H1 (cell line): ENCODE measurements around the gene CUL9. TPM values are rescaled to one million over a fixed set of nuclear protein-coding genes. Genes with fewer than 3 reads are reported as not detected.

ENCODE experiments used
- CTCF ChIA-PET: fragments of 300-600 bp; sonication (Branson Sonifier 250); formaldehyde crosslinking; loops from one replicate; lab custom pipeline; 2021; ENCODE audit not compliant: partially characterized antibody; lab: Charles Lee
- POLR2A ChIA-PET: fragments of 300-600 bp; sonication (Branson Sonifier 250); formaldehyde crosslinking; loops from one replicate; lab custom pipeline; 2021; ENCODE audit warnings: inconsistent platforms; ENCODE audit not compliant: partially characterized antibody; lab: Charles Lee
- DNase-seq, 2 experiments: peaks; one replicate each; pipeline versions ENCODE4 v3.0.0 to v3.0.0-alpha.2; 2010 to 2022; ENCODE audit warnings: low spot score in 2 of 2, low read depth in 1 of 2, mixed read lengths in 1 of 2
- FAIRE-seq: peaks from 2 replicates; lab custom pipeline; 2011; peaks lifted over from hg19 to GRCh38; lab: Jason Lieb, UNC
- H2AFZ ChIP-seq: 2 replicates; pipeline ENCODE4 v1.8.1; 2012; ENCODE audit warnings: low read length, inconsistent platforms
- H2AK5ac ChIP-seq: 2 replicates; pipeline ENCODE4 v1.6.1; 2013; ENCODE audit warnings: low read depth, low read length
- H2BK120ac ChIP-seq: replicated peaks from 2 replicates; pipeline ENCODE3; 2013; ENCODE audit warnings: low read depth, low read length, inconsistent platforms
- H2BK12ac ChIP-seq: 2 replicates; pipeline ENCODE4 v1.6.1; 2013; ENCODE audit warnings: low read depth, low read length
- H2BK15ac ChIP-seq: 2 replicates; pipeline ENCODE4 v1.6.1; 2013; ENCODE audit warnings: low read length
- H2BK20ac ChIP-seq: 2 replicates; pipeline ENCODE4 v1.6.1; 2013; ENCODE audit warnings: low read length
- H2BK5ac ChIP-seq: 2 replicates; pipeline ENCODE4 v1.6.1; 2013; ENCODE audit warnings: low read depth, low read length
- H3K14ac ChIP-seq: 2 replicates; pipeline ENCODE4 v1.6.1; 2013; ENCODE audit warnings: inconsistent platforms; ENCODE audit not compliant: insufficient read length
- H3K18ac ChIP-seq: 2 replicates; pipeline ENCODE4 v1.6.1; 2013; ENCODE audit warnings: low read length; ENCODE audit errors: extremely low read depth
- H3K23ac ChIP-seq: 2 replicates; pipeline ENCODE4 v1.6.1; 2013; ENCODE audit warnings: inconsistent platforms; ENCODE audit not compliant: insufficient read length
- H3K23me2 ChIP-seq: 2 replicates; pipeline ENCODE4 v1.6.1; 2013; ENCODE audit warnings: low read depth, low read length
- H3K27ac ChIP-seq: 2 replicates; pipeline ENCODE4 v1.6.1; 2011; ENCODE audit warnings: low read depth, low read length, inconsistent platforms
- H3K27me3 ChIP-seq, 4 experiments: replicated peaks in 1 of 4; 1 replicate in 1 of 4; 2 replicates in 3 of 4; pipeline versions ENCODE4 v1.6.1 to v1.8.1; 2011 to 2013; ENCODE audit warnings: low read length in 3 of 4, mild to moderate bottlenecking in 3 of 4, inconsistent platforms in 2 of 4, mixed read lengths in 2 of 4, moderate library complexity in 1 of 4; ENCODE audit not compliant: control insufficient read depth in 3 of 4, insufficient read depth in 3 of 4; ENCODE audit errors: extremely low read depth in 1 of 4
- H3K36me3 ChIP-seq, 4 experiments: 2 replicates each; pipeline versions ENCODE4 v1.6.1 to v1.8.1; 2011 to 2013; ENCODE audit warnings: mild to moderate bottlenecking in 4 of 4, low read length in 3 of 4, moderate library complexity in 2 of 4, control low read depth in 1 of 4, inconsistent platforms in 1 of 4; ENCODE audit not compliant: insufficient read depth in 4 of 4, control insufficient read depth in 2 of 4
- H3K4ac ChIP-seq: replicated peaks from 2 replicates; pipeline ENCODE3; 2013; ENCODE audit warnings: low read length, low read depth, mixed read lengths, inconsistent platforms; ENCODE audit not compliant: insufficient read length
- H3K4me1 ChIP-seq, 4 experiments: replicated peaks in 1 of 4; 1 replicate in 1 of 4; 2 replicates in 3 of 4; pipeline versions ENCODE4 v1.6.1 to v1.8.1; 2011 to 2013; ENCODE audit warnings: low read length in 3 of 4, inconsistent platforms in 2 of 4, mixed read lengths in 1 of 4; ENCODE audit not compliant: insufficient read depth in 4 of 4, control insufficient read depth in 3 of 4
- H3K4me2 ChIP-seq, 2 experiments: 2 replicates each; pipeline versions ENCODE4 v1.6.1 to v1.8.1; 2011 to 2013; ENCODE audit warnings: low read depth in 2 of 2, low read length in 2 of 2, control low read depth in 1 of 2, inconsistent platforms in 1 of 2, mild to moderate bottlenecking in 1 of 2; ENCODE audit not compliant: insufficient read depth in 1 of 2
- H3K4me3 ChIP-seq, 4 experiments: fragments of 200-600, 300-600 bp in 1 of 4; sonication (generic), shearing (Covaris generic), sonication (Bioruptor Twin) in 1 of 4; 2 replicates each; pipeline versions ENCODE4 v1.5.1 to v1.8.1; 2011 to 2016; ENCODE audit warnings: low read length in 4 of 4, low read depth in 3 of 4, control low read depth in 2 of 4, inconsistent platforms in 2 of 4, mild to moderate bottlenecking in 2 of 4, mixed read lengths in 1 of 4, moderate library complexity in 1 of 4; ENCODE audit not compliant: insufficient read depth in 2 of 4; ENCODE audit errors: extremely low read depth in 1 of 4
- H3K56ac ChIP-seq: replicated peaks from 2 replicates; pipeline ENCODE3; 2013; ENCODE audit warnings: low read depth, mild to moderate bottlenecking, mixed read lengths, low read length, inconsistent platforms; ENCODE audit not compliant: insufficient read length
- H3K79me1 ChIP-seq: 2 replicates; pipeline ENCODE4 v1.6.1; 2013; ENCODE audit warnings: low read depth, low read length, control low read depth
- H3K79me2 ChIP-seq, 2 experiments: 2 replicates each; pipeline versions ENCODE4 v1.6.1 to v1.8.1; 2012 to 2013; ENCODE audit warnings: low read length in 2 of 2, mild to moderate bottlenecking in 2 of 2, inconsistent platforms in 1 of 2; ENCODE audit not compliant: insufficient read depth in 2 of 2, control insufficient read depth in 1 of 2
- H3K9ac ChIP-seq, 4 experiments: replicated peaks in 1 of 4; 1 replicate in 1 of 4; 2 replicates in 3 of 4; pipeline versions ENCODE4 v1.6.1 to v1.8.1; 2011 to 2013; ENCODE audit warnings: low read depth in 3 of 4, low read length in 3 of 4, control low read depth in 2 of 4, mild to moderate bottlenecking in 2 of 4, moderate library complexity in 2 of 4, inconsistent platforms in 1 of 4; ENCODE audit errors: extremely low read depth in 1 of 4
- H3K9me3 ChIP-seq, 2 experiments: 2 replicates each; pipeline versions ENCODE4 v1.6.1 to v1.8.1; 2012 to 2013; ENCODE audit warnings: mild to moderate bottlenecking in 2 of 2, moderate library complexity in 2 of 2, control low read depth in 1 of 2, inconsistent platforms in 1 of 2, low read depth in 1 of 2, low read length in 1 of 2, mixed read lengths in 1 of 2; ENCODE audit not compliant: insufficient read depth in 2 of 2
- H4K20me1 ChIP-seq, 2 experiments: replicated peaks in 1 of 2; 2 replicates each; pipeline versions ENCODE3 to v1.8.1; 2011 to 2013; ENCODE audit warnings: inconsistent platforms in 2 of 2, low read length in 2 of 2, mild to moderate bottlenecking in 1 of 2; ENCODE audit not compliant: insufficient read depth in 2 of 2, control insufficient read depth in 1 of 2
- H4K5ac ChIP-seq: 2 replicates; pipeline ENCODE4 v1.6.1; 2013; ENCODE audit warnings: low read length, low read depth, mixed read lengths, inconsistent platforms; ENCODE audit not compliant: insufficient read length
- H4K8ac ChIP-seq: 2 replicates; pipeline ENCODE4 v1.8.0; 2013; ENCODE audit warnings: mild to moderate bottlenecking, moderate library complexity, low read length, inconsistent platforms; ENCODE audit not compliant: insufficient read depth; ENCODE audit errors: extremely low read depth
- H4K91ac ChIP-seq: replicated peaks from 2 replicates; pipeline ENCODE3; 2013; ENCODE audit warnings: low read length, mixed read lengths, inconsistent platforms; ENCODE audit not compliant: insufficient read length
- CEBPB ChIP-seq: IDR thresholded peaks from 2 replicates; pipeline ENCODE4 v1.6.1; 2012; ENCODE audit warnings: low read depth, low read length
- WGBS, 2 experiments: shearing (Covaris generic) in 1 of 2; methylation state at CpG; one replicate each; pipeline versions ENCODE4 v1.1.6 to v1.1.7; 2013 to 2015; ENCODE audit warnings: low lambda C conversion rate in 2 of 2, mixed read lengths in 2 of 2, inconsistent platforms in 1 of 2, low coverage in 1 of 2, missing lambda C conversion rate in 1 of 2; ENCODE audit not compliant: insufficient replicate concordance in 2 of 2, insufficient coverage in 1 of 2, insufficient read length in 1 of 2; ENCODE audit errors: extremely low coverage in 1 of 2, missing lambda C conversion rate in 1 of 2; 5-methylcytosine and 5-hydroxymethylcytosine counted together
- polyA plus RNA-seq, 7 experiments: library from polyadenylated mRNA; depleted of rRNA in 3 of 7; stranded (reverse) in 5 of 7; unstranded in 2 of 7; fragments of >200 nt in 5 of 7; fragments of 200-250 nt in 2 of 7; gene quantifications; 1 replicate in 5 of 7; 2 replicates in 1 of 7; 4 replicates in 1 of 7; pipeline versions ENCODE4 v1.2.1 to v1.2.3, GENCODE V29; 2011 to 2013; ENCODE audit warnings: missing spikeins in 2 of 7, mixed read lengths in 2 of 7
- total RNA-seq: library from RNA; stranded (reverse); fragmentation: NEBNext Ultra II Directional; extraction: Animal tissue kit (Norgen Biotek cat#: 25700); gene quantifications from 2 replicates; pipeline ENCODE4 v1.2.1, GENCODE V29; 2021

Gene CUL9
- total and polyA plus RNA-seq, 2 of the 8 experiments (the other 6 are each of a cell fraction or from before 2014, with no cell fraction given): 7.7 to 9.8 TPM

GRCh38 chr6:43147691-43148477 is 34.1 kb upstream of the CUL9 start:
- H3K18ac ChIP-seq: no peak overlapping the region
- H2AFZ ChIP-seq: no peak overlapping the region
- H4K91ac ChIP-seq: no peak overlapping the region
- H2BK120ac ChIP-seq: no peak overlapping the region
- no peak for TF ChIP-seq CEBPB
- TF ChIP-seq, all 59 proteins: peak for 0
- Histone ChIP-seq H2BK12ac (no peak overlapping the region), H2BK5ac (no peak overlapping the region), H3K27ac (no peak overlapping the region), H3K4me3 (no peak overlapping the region), H2BK20ac (no peak overlapping the region), H3K23ac (no peak overlapping the region), H3K14ac (no peak overlapping the region), H3K4me2 (no peak overlapping the region), H3K27me3 (no peaks in the 10 kb centered on the region), H3K36me3 (peaks cover 6 to 15% (median 11%) of the 10 kb centered on the region in 4 experiments; a peak in 6 of 8 replicates), H3K9me3 (no peaks in the 10 kb centered on the region), H3K9ac (no peak overlapping the region), H2AK5ac (no peak overlapping the region), H4K8ac (no peak overlapping the region), H3K23me2 (no peaks in the 10 kb centered on the region), H4K20me1 (no peaks in the 10 kb centered on the region), H3K79me1 (no peaks in the 10 kb centered on the region), H4K5ac (no peak overlapping the region), H3K79me2 (no peaks in the 10 kb centered on the region), H3K56ac (no peak overlapping the region), H3K4me1 (peaks cover 0 to 5% (median 2%) of the 10 kb centered on the region in 4 experiments; a peak in 3 of 7 replicates), H3K4ac (no peak overlapping the region), H2BK15ac (no peak overlapping the region)
- no peak for DNase-seq
- POLR2A ChIA-PET: interaction anchor here (1.1 kb wide), 1 partner anchor 25 kb away, joined by 4 read pairs; no protein-coding TSS in a partner anchor
- CTCF ChIA-PET: interaction anchor here (0.8 to 1.4 kb wide), 11 partner anchors 17 to 185 kb away, joined by 3 to 6 read pairs (median 3); partner anchors contain the start of gene DNPH1
- no peak for FAIRE-seq
- 82% methylated on average over 5 of the region's 6 CpGs; no CpG with 5 or more reads in 1 of the 2 experiments for WGBS, 2 experiments
